HG03521 (cell line): ENCODE measurements around the gene POLR2E.
"Not testable (repeated sequence)": the region's sequence is repeated elsewhere in the genome, so short reads cannot be mapped to it uniquely, and the experiment has no call there.

Experiments
- ATAC-seq: cut with Tn5 transposase; IDR thresholded peaks from one replicate; pipeline ENCODE4 v1.9.1; 2021; ENCODE audit warnings: mild to moderate bottlenecking, moderate library complexity; ENCODE audit not compliant: unreplicated experiment

The POLR2E gene

GRCh38 chr19:1126984-1127760, 32.0 kb upstream of the POLR2E start:
- no peak for ATAC-seq

DNA sequence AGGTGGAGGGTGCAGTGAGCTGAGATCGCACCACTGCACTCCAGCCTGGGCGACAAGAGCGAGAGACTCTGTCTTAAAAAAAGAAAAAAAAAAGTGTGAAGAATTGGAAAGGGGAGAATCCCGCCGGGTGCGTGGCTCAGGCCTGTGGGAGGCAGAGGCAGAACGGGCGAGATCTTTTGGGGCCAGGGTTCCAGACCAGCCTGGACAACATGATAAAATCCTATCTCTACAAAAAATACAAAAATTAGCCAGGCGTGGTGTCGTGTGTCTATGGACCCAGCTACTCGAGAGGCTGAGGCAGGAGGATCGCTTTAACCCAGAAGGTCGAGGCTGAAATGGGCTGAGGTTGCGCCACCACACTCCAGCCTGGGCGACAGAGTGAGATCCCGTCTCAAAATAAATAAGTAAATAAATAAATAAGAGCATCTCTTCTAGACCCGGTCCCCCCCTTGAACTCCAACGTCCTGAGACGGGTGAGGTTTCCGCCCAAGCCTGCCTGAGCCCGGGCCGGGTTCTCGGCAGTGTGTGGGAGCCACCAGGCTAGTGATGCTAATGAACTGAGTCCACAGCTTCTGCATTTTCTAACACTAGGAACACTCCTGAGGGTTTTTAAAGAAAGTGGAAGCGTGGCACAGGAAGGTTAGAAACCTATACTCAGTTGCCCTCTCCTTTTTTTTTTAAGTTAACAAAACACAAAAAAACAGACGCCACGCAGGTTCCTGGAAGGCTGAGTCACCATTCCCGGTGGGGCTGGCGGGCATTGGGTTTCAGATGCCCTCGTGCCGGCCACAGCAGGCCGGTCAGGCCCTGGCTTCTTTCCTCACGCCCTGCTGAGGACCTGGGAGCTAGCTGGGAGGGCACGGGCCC, 30.7 kb upstream of the POLR2E start:
- ATAC-seq: no peak

DNA sequence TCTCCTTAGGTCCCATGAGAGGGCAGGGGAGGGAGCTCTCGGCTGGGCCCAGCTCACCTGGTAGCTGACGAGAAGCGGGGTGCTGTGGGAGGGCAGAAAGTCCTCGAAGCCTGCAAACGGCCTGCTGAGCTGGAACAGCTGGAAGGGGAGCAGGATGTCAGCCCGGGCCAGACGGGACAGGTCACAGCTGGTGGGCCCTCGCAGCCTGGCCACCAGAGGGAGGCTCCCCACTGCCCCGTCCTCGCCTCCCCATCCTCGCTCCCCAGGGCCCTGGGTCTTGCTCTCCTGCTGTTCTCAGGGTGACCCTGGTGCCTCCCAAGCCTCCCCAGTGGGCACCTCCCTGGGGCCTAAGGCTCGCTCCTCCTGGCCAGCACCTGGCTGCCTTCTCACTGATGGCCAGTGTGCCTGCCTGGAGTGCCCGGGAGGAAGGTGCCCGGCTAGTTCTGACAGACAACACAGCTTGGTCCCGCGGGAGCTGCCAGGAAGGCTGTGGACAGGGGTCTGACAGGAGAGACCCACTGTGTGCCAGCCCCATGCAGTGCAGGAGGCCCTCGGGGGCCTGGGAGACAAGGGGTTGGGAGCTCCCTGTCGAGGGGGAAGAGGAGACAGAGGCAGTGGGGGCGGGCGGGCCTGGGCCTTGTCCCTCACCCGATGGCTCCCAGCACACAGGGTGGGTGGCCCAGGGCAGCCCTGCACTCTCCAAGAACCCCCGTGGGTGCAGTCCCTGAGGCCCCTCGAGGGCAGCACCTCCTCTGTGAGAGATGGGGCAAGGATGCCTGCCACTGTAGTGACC, 28.9 kb upstream of the POLR2E start:
- no peak for ATAC-seq

DNA sequence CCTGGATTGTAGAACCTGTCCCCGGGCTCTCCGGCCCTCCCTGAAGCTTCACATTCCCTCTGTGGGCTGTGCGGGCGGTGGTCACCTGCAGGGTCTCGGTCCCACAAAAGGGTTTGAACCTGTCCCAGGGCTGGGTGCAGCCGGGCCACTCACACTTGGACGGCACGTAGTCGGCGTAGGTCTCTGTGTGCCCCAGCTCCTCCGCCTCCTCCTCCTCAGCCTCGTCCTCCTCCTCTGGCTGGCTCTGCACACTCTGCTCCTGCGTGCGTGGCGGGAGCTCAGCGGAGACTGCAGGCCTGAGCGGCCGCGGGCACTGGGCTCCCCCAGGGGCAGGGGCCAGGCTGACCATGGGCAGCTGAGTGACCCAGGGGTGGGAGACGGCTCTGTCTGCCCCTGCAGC, 28.2 kb upstream of the POLR2E start:
- ATAC-seq: no peak

DNA sequence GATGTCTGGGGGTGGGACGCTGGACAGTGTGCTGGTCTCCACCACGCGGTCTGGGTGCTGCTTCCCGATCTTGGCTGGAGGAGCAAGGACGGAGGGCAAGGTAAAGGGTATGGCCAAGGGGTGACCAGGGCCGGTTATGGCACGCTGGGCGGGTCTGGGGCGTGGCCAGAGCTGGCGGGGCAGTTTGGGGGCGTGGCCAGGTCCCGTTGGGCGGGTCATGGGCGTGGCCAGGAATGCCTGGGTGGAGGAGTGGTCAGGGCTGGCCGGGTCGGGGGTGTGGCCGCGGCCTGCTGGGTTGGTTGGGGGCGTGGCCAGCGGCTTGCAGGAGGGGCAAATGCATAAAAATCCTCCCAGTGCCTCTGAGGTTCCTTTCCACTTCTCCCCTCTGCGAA, 27.8 kb upstream of the POLR2E start:
- ATAC-seq: no peak

DNA sequence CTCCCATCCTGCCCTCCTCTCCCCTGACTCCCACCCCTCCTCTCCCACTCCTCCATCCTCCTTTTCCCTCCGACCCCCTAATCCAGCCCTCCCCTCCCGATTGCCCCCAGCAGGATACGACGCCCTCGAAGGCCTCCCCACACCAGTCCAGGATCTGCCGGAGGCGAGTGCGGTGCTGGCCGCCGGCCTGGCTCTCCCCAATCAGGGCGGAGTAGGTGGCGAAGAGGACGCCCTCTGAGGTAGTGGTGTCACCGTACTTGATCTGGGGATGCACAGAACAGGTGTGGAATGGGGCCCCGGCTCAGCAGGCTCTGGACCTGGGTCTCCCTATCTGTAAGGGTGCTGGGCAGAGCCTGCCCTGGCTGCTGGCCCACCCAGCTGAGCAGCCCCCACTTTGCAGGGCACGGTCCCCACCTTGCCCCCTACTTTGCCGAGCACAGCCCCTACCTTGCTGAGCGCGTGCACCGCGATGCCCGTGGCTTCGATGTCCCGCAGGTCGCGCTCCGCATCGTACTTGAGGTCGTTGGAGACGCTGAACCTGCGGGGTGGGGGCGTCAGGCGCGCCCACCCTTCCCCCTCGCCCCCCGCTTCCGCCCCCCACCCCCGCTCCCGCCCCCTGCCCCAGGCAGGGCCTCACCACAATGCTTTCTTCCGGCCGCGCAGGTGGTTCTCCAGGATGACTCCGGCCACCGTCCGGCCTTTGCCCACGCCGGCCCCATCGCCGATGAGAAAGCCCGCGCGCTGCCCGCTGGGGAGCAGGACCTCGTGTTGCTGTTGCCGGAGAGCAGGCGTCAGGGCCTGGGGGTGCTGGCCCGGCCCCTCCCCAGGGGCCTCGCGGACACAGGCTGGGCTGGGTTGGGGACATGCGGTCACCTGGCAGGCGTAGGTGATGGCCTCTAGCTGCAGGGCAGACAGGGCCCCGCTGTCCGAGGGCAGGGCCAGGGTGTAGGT, 27.1 kb upstream of the POLR2E start:
- no peak for ATAC-seq

- ATAC-seq: no peak
These were observed 26.2 kb upstream of the POLR2E start for GRCh38 chr19:1121395-1121794.

DNA sequence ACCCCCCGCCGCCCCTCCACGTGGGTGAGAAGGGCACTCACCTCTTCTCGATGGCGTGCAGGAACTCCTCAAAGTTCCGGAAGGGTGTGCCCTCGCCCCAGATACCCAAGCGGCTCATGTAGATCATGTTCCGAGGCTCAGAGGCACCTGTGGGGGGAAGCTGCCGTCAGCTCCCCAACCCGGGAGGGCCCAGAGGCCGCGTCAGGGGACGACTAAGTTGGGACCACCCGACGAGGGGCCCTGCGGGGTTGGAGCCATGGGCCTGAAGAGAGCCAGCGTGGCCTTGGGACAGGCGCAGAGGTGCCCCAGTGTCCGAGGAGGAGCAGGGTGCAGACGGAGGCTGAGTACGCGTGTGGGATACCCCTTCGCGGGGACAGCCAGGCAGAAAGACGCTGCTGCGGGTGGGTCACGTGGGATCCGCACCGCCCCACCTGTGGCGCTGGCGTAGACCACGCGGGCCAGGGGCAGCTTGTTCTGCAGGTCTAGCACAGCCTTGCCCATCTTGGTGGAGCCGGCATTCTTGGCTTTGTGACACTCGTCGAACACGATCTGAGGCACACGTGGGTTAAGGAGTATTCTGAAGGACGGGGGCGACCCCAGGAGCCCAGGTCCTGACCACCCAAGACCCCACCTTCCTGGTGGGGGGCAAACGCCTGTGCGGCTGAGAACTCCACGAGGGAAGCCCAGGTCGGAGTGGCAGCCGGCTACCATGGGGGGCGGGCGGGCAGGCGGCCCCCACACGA, 24.5 kb upstream of the POLR2E start:
- no peak for ATAC-seq

GRCh38 chr19:1118999-1119398, 23.8 kb upstream of the POLR2E start:
- no peak for ATAC-seq

- ATAC-seq: no peak
These were observed 22.5 kb upstream of the POLR2E start for GRCh38 chr19:1117654-1118053.

DNA sequence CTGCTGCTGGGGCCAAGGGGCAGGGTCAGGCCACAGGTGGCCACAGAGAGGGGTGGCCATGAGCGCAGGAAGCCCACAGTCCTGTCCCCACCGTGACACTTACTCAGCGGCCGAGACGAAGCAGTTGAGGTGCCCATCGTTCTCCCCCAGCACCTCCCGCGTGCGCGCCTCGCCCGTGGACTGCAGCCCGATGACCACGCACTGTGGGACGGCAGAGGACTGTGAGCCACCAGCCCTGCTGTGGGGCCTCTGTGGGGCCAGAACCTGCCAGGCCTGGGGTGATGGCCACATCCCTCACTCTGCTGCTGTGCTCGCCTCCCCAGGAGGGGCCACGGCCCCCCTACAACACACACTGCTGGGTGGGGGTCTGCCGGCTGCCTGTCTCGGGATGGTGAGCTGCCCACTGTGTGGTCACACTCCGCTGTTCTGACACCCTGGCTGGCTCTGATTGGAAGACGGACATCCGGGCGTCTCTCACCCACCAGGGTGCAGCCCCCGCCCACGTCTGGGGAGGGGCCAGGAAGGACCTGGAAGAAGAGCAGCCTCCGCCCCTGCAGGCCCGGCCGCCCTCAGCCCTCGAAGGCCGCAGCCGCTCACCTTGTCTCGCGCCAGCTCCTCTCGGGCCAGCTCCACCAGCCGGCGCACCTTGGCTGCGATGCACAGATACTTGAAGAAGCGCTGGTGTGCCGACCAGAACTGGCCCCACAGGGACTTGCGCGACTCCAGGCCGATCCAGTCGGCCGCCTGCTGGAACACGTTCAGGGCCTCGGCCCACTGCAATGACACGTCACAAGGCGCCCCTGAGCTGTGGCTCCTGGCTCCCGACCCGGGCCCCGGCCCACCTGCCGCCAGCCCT, 21.8 kb upstream of the POLR2E start:
- no peak for ATAC-seq

DNA sequence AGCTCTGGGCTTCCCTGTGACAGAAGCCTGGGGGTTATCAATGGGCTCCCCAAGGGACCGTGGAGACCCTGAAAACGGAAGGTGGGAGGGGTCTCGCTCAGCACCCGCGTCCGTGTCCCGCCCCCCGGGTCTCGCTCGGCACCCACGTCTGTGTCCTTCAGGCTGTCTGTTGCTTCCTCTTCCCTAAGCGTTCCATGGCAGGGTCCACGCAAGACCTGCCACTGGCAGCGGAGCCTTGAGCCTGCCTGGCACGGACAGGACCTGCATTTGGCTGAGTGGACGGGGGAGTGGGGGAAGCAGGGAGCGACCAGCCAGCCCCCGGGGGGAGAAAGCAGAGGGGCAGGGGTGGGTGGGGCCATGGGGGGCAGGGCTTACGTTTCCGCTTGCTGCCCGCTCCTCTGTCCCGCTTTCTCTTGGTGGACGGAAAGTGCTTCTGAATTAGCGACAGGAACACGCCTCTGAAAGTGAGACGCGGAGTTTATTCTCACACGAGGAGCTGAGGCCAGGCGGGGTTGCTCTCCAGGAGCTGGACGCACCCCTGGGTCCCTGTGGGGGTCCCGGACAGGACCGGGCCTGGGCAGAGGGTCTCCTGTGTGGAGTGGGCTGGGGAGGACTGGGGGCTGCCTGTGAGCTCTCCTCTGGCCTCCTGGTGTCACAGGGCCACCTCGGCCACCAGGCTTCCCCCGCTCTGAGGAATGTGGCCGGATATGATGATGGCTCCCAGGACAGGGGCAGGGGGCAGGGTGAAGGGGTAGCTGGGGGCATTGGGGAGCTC, 20.7 kb upstream of the POLR2E start:
- ATAC-seq: no peak

DNA sequence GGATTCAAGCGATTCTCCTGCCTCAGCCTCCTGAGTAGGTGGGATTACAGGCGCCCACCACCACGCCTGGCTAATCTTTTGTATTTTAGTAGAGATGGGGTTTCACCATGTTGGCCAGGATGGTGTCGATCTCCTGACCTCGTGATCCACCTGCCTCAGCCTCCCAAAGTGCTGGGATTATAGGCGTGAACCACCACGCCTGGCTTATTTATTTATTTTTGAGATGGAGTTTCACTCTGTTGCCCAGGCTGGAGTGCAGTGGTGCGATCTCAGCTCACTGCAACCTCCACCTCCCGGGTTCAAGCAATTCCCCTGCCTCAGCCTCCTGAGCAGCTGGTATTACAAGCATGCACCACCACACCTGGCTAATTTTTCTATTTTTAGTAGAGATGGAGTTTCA, 19.6 kb upstream of the POLR2E start:
- ATAC-seq: not testable (repeated sequence)

DNA sequence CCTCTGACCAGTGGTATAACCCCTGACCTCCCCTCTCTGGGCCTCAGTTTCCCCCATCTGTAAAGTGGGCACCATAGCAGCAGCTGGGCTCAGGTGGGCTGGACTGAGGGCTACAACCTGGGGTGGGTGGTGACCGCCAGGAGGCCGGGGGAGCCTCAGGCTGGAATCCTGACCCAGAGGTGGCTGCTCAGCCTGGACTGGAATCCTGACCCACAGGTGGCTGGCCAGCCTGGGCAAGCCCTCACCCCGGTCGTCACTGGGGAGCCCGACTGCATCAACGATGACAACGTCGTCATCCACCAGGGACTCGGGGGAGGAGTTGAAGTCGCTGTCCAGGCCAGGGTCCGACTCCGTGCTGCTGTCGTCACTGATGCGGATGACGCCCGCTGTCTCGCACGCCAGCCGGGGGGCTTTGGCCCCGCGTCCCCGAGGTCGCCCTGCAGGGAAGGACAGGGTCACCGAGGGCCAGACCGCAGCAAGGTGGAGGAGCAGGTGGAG, 18.9 kb upstream of the POLR2E start:
- ATAC-seq: no peak

DNA sequence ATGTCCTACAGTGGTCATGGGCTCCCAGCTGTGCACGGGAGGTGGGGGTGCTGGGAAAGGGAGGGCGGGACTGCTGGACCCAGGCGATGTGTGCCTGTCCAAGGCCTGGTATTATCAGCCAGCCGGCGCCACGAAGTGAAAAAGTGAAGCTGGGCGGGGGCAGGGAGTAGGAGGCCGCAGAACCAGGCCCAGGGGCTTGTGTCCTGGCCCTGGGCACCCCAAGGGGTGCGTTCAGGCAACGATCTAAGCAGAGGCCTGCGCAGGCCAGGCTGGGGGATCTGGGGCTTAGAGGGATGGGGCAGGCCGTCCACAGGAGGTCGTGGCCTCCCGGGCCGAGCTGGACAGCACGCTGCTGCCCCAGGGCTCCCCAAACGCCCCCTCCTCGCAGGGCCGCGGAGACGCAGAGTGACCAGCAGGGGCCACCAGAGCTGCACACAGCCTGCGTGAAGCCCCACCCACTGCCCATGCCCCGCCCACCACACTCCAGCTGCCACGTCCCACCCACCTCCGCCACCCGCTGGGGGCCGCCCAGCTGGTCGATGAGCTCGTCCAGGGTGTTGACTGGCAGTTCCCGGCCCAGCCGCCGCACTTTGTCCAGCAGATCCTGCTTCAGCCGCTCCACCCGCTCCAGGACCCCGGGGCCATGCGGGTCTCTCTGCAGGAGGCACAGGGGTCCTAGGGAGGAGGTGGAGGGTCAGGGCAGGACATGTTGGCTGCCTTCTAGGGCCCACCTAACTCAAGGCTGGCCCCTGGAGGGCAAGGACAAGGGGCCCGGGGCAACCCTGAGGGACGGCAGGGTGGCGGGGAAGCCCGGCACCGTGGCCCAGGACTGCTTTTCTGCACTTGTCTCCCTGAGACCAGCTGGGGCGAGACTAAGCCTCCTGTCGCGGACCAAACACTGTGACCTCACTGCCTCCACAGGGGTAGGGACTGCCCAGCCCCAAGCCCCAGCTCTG, 18.1 kb upstream of the POLR2E start:
- no peak for ATAC-seq

- ATAC-seq: no peak
These were observed 17.3 kb upstream of the POLR2E start for GRCh38 chr19:1112268-1113029.
